GM21390 (cell line): ENCODE measurements around the gene IGHMBP2.
"Not testable (repeated sequence)": the region's sequence is repeated elsewhere in the genome, so short reads cannot be mapped to it uniquely, and the experiment has no call there.

ENCODE experiments used
- ATAC-seq: cut with Tn5 transposase; IDR thresholded peaks from one replicate; pipeline ENCODE4 v1.9.1; 2021; ENCODE audit not compliant: unreplicated experiment

IGHMBP2 gene

DNA sequence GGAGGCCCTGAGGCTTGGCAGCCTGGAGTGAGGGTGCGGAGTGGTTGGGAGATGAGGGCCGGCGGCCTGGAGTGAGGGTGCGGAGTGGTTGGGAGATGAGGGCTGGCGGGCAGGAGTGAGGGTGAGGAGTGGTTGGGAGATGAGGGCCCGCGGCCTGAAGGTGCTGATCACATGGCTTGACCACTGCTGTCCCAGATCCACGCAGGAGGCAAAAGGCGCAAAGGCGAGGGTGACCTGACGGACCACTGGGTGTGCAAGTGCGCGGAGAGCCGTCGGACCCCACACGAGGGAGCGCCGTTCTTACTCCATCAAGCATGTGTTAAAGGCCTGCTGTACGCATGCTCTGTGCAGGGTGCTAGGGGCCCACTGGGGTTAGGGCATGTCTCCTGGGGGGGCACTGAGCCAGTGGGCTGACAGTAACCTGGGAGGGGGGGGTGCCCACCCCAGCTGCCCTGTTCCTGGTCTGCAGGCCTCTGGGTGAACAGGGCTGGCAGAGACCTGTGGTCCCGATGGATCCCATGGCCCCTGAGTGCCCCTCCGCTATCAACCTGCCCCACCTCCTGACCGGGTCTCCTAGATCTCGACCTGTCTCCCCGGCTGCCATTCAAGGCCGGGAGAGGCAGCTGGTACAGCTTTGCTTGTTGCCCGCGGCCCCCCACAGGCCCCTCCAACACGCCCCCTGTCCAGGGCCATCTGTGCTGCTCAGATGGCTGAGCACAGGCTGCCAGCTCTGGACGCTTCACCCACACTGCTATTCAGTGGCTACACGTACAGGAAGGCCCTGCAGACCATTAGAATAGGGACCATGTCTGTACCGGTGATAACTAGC lies 56.0 kb downstream of the IGHMBP2 start:
- no peak for ATAC-seq

DNA sequence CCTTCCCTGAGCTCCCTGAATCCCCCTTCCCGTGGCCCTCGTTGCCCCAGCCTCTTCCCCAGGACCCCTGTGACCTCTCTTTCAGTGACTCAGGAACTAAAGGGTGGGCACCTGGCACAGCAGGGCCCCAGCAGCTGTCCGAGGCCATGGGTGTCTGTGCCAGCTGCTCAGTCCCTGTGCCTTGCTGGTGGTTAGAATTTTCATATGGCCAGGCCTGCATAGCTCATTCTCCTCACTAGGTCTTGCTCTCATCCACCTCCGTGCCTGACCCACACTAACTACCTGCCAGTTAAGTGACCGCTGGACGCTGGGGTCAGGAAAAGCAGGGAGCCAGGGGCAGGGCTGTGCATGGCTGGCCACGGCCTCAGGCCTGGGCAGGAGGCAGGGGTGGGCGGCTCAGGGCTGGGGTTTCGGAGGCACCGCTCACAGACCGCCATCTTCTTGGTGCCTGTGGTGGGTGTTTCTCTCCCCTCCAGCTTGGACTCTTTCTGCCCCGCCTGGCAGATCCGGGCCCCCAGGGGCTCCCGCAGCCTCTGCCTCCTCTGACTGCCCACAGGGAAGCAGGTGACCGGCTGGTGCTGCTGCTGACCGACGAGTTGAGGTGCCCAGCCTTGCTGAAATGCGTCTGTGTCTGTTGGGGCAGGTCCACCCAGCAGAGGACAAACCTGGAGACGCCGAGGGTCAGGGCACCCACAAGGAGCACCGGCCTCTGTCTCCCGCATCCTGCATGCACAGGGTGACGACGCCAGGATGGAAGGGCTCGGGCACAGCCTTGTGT lies 56.8 kb downstream of the IGHMBP2 start:
- ATAC-seq = no peak

DNA sequence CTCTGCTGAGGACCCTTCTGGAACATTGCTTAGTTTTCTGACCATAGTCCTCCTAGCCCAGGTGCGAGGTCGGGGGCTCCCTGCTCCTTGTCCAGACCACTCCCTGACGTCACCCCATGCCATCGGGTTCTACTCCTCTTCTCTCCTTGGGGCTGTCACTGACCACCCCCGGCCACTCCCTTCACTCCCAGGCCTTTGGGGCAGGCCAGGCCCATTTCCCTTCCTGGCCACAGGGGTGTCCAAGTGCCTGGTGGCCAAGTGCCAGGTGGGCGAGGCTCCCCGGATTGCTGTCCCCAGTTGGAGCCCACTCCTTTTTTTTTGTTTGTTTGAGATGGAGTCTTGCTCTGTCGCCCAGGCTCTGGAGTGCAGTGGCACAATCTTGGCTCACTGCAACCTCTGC lies 57.6 kb downstream of the IGHMBP2 start:
- no peak for ATAC-seq

DNA sequence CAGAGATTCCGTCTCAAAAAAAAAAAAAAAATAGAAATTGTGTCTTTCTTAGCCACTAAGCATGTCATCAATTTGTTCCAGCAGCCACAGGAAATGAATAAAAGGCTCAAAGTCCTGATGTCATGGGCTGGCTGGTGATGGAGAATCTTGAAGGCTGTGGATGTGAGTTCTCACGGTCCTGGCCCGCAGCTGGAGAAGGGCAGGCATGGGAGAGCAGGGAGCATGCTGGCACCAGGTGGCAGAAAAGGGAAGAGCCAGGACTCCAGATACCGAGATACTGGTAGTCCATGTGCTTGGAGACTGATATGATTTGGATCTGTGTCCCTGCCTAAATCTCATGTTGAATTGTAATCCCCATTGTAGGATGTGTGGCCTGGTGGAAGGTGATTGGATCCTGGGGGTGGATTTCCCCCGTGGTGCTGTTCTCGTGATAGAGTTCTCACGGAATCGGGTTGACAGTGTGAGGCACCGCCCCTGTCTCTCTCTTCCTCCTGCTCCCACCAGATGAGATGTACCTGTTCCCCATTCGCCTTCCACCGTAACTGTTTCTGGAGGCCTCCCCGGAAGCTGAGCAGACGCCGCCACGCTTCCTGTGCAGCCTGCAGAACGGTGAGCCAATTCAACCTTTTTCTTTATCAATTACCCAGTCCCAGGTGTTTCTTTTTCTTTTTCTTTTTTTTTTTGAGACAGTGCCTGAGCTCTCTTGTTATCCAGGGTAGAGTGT lies 59.0 kb downstream of the IGHMBP2 start:
- no peak for ATAC-seq

DNA sequence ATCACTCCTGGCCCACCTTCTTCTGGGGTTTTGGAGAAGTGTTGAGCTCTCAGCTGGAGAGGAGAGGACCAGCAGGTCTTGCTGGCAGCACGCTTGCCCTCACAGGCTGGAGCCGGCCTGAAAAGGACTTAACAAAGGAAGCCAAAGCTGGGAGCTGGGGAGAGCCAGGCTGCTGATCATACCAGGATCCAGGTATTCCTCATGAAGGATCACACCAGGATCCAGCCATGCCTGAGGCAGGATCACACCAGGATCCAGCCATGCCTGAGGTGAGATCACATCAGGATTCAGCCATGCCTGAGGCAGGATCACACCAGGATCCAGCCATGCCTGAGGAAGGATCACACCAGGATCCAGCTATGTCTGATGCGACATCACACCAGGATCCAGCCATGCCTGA lies 60.1 kb downstream of the IGHMBP2 start:
- ATAC-seq = no peak

DNA sequence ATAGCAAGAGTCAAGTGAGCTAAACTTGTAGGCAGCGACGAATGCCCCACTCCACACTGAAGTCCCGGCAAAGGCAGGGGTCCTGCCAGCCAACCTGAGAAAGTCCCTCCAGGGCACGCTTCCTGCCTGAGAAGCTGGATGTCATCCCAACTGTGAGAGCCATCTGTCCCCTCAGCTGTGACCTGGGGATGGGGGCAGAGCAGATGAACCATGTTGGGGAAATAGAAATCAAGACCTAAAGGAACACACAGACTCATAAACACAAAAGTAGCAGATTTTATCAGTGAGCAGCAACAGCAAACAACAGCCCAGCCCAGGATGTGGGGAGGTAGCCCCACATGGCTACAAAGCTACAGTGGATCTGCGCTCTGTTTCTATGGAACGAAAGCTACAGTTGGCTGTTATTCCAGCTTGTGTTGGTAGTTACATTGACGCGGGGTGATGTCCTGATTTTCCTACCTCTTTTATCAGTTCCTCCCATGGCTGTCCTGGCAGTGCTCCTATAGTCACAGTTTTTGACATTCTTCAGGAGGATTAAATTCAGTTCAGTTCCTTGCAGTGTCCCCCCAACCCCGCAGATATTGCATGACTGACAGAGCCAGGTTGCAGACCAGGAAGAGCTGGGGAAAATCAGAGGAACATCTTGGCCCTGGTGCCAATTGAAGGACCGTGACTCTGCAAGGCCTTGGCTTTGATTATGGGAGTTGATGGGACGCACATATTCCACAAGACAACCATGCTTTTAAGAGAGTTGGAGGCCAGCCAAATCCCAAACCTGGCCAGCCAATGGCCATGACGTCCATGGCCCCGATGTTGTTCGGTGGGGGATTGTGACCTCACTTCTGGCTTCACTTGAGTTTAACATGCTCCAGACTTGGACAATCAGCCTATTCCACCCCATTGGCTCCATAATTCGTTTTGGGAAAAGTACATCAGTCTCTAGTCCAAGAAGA lies 62.5 kb downstream of the IGHMBP2 start:
- ATAC-seq = no peak

DNA sequence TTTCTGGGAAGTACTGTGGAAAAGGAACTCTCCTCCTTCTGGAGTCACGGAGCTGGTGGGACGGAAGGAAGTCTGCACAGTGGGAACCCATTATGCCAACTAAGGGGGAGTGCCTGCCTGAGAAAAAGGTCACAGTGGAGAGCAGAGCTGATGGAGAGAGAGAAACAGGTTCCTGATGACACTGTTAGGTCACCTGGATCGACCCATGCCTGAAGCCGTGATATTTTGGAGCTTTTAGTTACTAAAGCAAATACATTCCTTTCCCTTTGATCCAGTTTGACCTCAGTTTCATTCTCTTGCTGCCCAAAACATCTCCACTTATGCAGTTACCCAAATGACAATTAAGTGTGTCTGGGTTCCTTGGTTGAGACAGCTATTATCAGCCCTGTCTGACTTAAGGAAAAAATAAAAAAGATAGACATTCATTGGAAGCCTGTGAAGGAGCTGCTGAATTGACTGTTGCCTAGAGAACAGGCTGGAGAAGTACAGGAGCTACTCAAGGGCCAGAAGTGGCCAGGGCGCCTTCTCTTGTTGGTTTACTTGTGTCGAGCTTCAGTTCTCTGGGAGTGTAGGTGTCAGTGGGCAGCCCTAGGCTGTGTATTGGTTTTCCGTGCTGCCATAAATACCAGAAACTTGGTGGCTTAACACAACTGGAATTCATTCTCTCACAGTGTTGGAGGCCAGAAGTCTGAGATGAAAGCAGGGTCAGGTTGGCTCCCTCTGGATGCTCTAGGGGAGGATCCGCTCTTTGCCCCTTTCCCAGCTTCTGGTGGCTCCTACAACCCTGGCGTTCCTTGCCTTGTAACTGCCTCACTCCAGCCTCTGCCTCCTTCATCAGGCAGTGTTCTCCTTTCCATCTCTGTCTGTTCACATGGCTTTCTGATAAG lies 63.4 kb downstream of the IGHMBP2 start:
- no peak for ATAC-seq

DNA sequence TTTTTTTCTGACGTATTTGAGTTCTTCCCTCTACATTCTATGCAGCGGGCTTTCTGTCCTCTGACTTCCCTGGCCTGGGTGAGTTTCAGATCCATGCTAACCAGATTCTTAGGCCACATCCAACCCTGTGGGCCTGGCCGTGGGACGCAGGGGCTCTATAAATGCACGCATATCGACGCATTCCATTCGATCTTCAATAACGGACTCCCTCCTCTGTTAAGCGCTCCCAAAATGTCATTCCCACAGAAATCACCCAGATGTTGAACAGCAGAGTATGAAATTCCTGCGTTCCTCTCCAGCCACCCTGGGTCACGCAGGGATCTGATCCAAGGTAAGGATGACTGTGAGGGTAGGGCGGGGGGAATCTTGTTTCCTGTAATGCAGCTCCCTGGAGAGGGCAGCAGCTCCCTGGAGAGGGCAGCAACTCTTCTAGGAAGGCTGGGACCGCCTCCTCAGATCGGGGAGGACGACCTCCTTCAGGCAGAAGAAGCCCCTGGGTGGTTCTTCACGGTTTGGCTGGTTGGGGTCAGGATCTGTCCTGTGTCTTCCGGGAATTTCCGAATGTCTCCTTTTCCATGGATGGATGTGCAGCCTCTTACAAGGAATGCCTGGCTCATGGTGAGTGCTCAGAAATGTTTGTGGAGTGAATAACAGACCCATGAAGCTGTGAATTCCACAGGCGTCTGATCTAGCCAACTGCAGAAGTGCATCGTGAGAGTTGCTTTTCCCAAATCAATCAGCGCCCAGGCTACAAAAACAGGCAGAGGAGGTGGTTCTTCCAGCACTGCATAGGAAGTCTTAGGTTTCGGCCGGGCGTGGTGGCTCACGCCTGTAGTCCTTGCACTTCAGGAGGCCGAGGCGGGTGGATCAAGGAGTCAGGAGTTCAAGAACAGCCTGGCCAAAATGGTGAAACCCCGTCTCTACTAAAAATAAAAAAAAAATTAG lies 64.9 kb downstream of the IGHMBP2 start:
- no peak for ATAC-seq

DNA sequence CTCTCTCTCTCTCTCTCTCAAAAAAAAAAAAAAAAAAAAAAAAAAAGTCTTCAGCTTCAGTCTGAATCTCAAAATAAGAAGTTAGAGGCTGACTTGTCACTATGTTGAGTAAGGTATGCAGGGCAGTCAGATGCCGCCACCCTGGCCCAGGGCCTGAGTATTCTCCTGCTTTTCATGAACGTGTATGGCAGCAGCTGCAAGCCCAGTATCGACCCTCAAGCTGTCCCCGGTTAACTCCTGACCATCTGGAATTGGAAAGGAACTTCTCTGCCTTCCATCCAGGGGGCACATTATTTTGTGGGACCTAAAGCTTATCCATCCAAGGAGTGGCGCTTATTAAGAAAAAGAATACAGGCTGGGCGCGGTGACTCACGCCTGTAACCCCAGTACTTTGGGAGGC lies 65.7 kb downstream of the IGHMBP2 start:
- no peak for ATAC-seq

DNA sequence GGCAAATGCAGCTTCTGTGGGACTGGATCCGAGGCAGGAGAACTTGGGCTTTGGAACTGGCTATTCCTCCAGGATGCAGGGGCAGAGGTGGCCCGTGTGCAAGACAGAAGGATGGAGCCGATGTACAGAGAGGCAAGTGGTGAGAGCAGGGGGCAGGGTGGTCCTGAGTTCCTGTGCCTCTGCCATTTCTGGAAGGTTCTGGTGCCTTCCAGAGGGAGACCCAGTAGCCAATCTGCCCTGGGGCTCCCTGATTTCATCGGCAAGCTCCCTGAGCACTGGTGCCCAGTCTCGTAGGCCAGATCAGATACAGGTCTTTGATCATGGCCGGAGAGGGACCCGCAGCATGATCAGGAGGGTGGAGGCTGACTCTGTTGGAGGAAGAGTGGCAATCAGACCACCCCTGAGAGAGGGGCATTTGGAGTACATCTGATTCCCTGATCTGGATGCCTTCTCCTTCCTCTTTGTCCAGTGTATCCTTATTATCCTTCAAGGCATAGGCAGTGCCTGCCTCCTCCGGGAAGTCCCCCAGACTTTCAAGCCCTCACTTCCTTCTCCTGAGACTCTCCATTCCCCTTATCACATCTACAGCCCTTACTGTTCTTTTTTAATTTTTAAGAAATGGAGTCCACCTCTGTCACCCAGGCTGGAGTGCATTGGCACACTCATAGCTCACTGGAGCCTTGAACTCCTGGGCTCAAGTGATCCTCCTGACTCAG lies 67.4 kb downstream of the IGHMBP2 start:
- ATAC-seq = no peak

DNA sequence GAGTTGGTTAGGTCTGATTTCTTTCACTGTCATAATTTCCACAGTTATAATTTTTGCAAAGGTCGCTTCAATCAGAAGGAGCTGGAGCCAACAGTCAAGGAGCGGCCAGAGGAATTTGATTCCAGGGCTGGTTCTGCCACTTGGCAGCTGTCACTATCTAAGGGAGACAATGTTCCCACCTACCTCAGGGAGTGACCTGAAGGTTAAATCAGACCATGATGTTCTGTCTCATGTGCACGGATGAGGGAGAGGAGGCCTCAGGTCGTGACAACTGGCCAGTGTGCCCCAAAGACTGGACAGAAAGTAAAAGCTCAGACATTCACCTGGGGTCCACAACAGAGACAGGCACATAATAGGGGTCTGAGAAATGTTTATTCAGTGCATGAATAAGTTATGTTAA lies 69.5 kb downstream of the IGHMBP2 start:
- no peak for ATAC-seq

DNA sequence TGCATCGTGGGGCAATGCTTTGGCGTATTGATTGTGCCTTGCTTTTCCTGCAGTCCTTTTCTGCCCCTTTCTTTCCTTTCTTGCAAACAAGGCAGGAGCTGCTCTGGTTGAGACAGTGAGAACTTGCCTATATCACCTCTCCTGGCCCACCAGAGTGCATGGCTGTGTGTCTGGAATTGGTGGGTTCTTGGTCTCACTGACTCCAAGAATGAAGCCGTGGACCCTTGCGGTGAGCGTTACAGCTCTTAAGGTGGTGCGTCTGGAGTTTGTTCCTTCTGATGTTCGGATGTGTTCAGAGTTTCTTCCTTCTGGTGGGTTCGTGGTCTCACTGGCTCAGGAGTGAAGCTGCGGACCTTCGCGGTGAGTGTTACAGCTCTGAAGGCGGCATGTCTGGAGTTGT lies 70.0 kb downstream of the IGHMBP2 start:
- not testable (repeated sequence) for ATAC-seq

DNA sequence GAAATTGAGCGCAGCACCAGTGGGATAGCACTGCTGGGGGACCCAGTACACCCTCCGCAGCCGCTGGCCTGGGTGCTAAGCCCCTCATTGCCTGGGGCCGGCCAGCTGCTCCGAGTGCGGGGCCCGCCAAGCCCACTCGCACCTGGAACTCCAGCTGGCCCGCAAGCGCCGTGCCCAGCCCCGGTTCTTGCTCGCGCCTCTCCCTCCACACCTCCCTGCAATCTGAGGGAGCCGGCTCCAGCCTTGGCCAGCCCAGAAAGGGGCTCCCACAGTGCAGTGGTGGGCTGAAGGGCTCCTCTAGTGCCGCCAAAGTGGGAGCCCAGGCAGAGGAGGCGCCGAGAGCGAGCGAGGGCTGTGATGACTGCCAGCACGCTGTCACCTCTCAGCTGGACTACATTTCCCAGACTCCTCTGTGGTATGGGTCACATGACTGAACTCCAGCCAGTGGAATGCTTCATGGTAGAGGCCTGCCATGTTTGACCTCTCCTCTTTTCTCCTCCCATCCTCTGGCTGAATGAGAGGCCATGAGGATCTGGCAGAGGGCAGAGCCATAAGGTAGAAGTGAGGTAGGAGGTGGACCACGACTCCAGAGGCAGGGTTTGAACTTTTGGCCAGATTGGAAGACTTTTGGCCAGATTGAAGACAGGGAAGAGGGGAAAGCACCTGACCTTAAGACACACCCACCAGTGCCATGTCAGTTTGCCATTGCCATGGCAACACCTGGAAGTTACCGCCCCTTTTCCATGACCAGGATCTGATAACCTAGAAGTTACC lies 70.9 kb downstream of the IGHMBP2 start:
- ATAC-seq = no peak

DNA sequence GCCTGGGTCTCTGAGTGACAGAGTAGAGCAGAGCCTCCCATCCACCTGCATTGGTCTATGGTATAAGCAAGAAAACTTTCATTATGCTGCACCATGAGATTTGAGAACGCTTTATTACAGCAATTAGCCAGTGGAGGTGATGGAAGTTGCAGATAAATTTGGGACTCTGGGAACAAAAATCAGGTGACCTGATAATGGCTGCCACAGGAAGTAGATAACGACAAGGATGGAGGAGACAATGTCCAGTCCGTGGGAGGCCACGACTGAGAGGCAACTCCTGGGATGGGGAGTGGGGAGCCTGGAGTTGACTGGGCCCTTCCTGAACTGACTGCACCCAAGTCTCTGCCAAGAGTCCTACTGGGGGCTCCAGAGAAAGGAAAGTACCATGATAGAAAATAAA lies 72.4 kb downstream of the IGHMBP2 start:
- ATAC-seq = no peak

DNA sequence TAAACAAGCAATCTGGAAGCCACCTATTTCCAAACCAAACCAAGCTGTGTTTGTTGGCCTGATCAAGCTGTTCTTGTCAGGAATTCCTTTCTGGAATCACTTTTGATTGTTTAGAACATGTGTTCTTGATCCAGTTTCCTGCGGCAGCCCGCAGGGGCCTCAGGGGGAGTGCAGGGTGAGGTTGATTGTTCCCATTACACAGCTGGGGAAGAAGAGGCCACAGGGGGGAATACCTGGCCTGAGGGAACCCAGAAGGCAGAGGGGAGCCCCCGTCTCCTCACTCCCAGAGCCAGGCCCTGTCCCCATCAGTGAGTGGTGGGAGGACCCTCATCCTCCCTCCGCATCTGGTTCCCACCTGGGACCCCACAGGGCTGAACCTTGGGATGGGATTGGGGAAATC lies 72.9 kb downstream of the IGHMBP2 start:
- ATAC-seq = no peak

DNA sequence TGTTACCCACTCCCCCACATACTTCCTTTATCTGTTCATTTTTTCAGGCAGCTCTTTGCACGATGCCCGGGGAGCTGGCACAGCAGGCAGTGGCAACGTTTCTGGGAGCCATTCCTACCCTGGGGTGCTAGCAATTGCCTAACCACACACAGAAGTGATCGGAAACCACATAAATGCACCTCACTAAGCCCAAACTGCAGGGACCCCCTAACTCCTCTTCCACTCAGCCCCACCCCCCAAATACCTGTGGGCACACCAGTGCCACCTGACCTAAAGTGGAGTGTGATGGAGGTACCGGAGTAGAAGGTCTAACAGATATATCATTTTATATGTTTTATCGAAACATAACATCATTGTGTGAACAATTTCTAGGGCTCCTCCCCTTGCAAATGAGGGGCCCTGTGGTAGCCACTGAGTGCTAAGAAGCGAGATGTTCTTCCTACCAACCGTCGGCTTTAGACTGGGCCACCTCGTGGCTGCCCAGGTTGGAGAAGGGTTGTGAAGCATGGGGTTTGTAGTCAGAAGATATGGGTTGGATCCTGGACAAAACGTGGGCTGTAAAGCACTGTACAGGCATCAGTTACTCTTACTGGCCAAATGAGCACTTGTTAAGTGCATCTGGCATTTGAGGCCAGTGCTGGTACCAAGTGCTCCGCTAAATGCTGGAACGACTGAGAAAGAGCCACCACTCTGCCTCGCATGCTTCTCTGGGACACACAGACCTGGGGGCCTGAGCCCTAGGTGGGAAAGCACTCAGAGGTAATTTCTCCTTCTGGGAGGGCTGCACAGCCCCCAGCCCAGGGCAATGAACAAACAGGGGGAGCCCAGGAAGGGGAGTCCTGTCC lies 74.3 kb downstream of the IGHMBP2 start:
- no peak for ATAC-seq
